GM10266 (cell line): Measurements from ENCODE around the gene IL4R.

ENCODE experiments used
- DNase-seq: peaks from one replicate; pipeline ENCODE4 v3.0.0; 2012; ENCODE audit errors: extremely low spot score
- TF ChIP-seq, protein P1 (sequence below): IDR thresholded peaks from 2 replicates; pipeline ENCODE4 v1.5.1; 2012; ENCODE audit warnings: mild to moderate bottlenecking, low read depth; ENCODE audit not compliant: control insufficient read depth, insufficient read depth; ENCODE audit errors: missing control alignments

IL4R gene

GRCh38 chr16:27321013-27321915, 7.5 kb downstream of the IL4R start:
- DNase-seq = no peak
- TF ChIP-seq, protein P1, sequence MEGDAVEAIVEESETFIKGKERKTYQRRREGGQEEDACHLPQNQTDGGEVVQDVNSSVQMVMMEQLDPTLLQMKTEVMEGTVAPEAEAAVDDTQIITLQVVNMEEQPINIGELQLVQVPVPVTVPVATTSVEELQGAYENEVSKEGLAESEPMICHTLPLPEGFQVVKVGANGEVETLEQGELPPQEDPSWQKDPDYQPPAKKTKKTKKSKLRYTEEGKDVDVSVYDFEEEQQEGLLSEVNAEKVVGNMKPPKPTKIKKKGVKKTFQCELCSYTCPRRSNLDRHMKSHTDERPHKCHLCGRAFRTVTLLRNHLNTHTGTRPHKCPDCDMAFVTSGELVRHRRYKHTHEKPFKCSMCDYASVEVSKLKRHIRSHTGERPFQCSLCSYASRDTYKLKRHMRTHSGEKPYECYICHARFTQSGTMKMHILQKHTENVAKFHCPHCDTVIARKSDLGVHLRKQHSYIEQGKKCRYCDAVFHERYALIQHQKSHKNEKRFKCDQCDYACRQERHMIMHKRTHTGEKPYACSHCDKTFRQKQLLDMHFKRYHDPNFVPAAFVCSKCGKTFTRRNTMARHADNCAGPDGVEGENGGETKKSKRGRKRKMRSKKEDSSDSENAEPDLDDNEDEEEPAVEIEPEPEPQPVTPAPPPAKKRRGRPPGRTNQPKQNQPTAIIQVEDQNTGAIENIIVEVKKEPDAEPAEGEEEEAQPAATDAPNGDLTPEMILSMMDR = no peak

GRCh38 chr16:27322858-27323780, 9.3 kb downstream of the IL4R start:
- TF ChIP-seq, protein P1 = no peak
- no peak for DNase-seq

GRCh38 chr16:27323781-27324561, 10.2 kb downstream of the IL4R start:
- DNase-seq = no peak
- TF ChIP-seq, protein P1 = no peak

- no peak for DNase-seq
- TF ChIP-seq, protein P1 = no peak
Measured at GRCh38 chr16:27324851-27325301, 11.1 kb downstream of the IL4R start.

GRCh38 chr16:27325736-27326135, 12.0 kb downstream of the IL4R start:
- no peak for DNase-seq
- TF ChIP-seq, protein P1 = no peak

DNA sequence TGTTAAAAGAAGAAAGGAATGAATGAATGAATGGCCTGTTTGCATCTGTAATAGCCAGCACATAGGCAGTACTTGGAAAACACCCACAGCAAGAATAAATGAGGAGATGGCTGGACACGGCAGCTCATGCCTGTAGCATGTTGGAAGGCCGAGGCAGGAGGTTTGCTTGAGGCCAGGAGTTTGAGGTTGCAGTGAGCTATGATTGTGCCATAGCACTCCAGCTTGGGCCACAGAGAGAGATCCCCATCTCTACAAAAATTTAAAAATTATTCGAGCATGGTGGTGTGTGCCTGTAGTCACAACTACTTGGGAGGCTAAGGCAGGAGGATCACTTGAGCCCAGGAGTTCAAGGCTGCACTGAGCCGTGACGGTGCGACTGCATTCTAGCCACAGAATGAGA, 12.5 kb downstream of the IL4R start:
- TF ChIP-seq, protein P1 = no peak
- no peak for DNase-seq
